HL-60 (cell line): ENCODE data around the gene COL13A1.

Experiments used
- DNase-seq, 2 experiments: peaks; one replicate each; pipeline ENCODE4 v3.0.0-alpha.2; 2010 to 2020; ENCODE audit warnings: low read depth in 1 of 2, low spot score in 1 of 2
- H3K27ac ChIP-seq: fragments of 250-450 bp; sonication (Bioruptor Pico); replicated peaks from 2 replicates; pipeline ENCODE4 v1.5.1; 2020; ENCODE audit warnings: mild to moderate bottlenecking, moderate library complexity
- H3K27me3 ChIP-seq: fragments of 250-450 bp; sonication (Bioruptor Pico); 2 replicates; pipeline ENCODE4 v1.5.1; 2021; ENCODE audit warnings: mild to moderate bottlenecking, moderate library complexity; ENCODE audit not compliant: insufficient read depth, poor library complexity, severe bottlenecking
- H3K4me3 ChIP-seq: replicated peaks from 2 replicates; pipeline ENCODE4 v1.5.1; 2011; ENCODE audit warnings: mild to moderate bottlenecking, control low read depth, low read length; ENCODE audit not compliant: insufficient read depth
- GABPA ChIP-seq: IDR thresholded peaks from 2 replicates; pipeline ENCODE4 v1.6.1; 2012; ENCODE audit warnings: low read depth
- POLR2AphosphoS5 ChIP-seq: IDR thresholded peaks from 2 replicates; pipeline ENCODE4 v1.6.1; 2012; ENCODE audit warnings: low read depth
- SPI1 ChIP-seq: IDR thresholded peaks from 2 replicates; pipeline ENCODE4 v1.6.1; 2012; ENCODE audit warnings: low read depth, mild to moderate bottlenecking, borderline replicate concordance
- TF ChIP-seq, protein P1 (sequence below): IDR thresholded peaks from 2 replicates; pipeline ENCODE4 v1.6.1; 2012; ENCODE audit warnings: low read depth; ENCODE audit not compliant: insufficient replicate concordance
- TF ChIP-seq, protein P2 (sequence below): IDR thresholded peaks from one replicate; pipeline ENCODE4 v1.5.1; 2011; ENCODE audit warnings: low read length, control low read depth, inconsistent platforms; ENCODE audit not compliant: insufficient read depth

COL13A1 gene

DNA sequence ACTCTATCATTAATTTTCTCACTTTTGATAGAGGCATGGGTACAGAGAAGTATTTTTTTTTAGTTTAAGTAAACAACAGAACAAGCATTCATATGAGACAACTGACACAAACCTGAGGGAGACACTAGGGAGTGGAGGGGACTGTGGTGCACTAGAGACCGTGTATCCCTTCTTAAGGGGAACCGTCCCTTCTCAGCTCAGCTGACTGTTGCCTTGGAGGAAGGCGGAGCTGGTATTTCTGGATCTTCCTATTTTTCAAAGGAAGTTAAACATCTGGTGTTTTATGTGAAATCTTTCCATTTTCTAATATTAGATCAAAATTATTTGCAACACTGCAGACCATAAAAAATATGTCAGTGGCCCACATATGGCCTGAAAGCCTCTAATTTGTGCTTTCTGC, 137.4 kb downstream of the COL13A1 start:
- DNase-seq = no peak
- Histone ChIP-seq H3K27ac (no peak overlapping the region), H3K27me3 (no peaks in the 10 kb centered on the region), H3K4me3 (no peak overlapping the region)
- no peak for TF ChIP-seq POLR2AphosphoS5
- TF ChIP-seq, protein P1, sequence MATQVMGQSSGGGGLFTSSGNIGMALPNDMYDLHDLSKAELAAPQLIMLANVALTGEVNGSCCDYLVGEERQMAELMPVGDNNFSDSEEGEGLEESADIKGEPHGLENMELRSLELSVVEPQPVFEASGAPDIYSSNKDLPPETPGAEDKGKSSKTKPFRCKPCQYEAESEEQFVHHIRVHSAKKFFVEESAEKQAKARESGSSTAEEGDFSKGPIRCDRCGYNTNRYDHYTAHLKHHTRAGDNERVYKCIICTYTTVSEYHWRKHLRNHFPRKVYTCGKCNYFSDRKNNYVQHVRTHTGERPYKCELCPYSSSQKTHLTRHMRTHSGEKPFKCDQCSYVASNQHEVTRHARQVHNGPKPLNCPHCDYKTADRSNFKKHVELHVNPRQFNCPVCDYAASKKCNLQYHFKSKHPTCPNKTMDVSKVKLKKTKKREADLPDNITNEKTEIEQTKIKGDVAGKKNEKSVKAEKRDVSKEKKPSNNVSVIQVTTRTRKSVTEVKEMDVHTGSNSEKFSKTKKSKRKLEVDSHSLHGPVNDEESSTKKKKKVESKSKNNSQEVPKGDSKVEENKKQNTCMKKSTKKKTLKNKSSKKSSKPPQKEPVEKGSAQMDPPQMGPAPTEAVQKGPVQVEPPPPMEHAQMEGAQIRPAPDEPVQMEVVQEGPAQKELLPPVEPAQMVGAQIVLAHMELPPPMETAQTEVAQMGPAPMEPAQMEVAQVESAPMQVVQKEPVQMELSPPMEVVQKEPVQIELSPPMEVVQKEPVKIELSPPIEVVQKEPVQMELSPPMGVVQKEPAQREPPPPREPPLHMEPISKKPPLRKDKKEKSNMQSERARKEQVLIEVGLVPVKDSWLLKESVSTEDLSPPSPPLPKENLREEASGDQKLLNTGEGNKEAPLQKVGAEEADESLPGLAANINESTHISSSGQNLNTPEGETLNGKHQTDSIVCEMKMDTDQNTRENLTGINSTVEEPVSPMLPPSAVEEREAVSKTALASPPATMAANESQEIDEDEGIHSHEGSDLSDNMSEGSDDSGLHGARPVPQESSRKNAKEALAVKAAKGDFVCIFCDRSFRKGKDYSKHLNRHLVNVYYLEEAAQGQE = no peak
- TF ChIP-seq SPI1 = no peak
- TF ChIP-seq, protein P2, sequence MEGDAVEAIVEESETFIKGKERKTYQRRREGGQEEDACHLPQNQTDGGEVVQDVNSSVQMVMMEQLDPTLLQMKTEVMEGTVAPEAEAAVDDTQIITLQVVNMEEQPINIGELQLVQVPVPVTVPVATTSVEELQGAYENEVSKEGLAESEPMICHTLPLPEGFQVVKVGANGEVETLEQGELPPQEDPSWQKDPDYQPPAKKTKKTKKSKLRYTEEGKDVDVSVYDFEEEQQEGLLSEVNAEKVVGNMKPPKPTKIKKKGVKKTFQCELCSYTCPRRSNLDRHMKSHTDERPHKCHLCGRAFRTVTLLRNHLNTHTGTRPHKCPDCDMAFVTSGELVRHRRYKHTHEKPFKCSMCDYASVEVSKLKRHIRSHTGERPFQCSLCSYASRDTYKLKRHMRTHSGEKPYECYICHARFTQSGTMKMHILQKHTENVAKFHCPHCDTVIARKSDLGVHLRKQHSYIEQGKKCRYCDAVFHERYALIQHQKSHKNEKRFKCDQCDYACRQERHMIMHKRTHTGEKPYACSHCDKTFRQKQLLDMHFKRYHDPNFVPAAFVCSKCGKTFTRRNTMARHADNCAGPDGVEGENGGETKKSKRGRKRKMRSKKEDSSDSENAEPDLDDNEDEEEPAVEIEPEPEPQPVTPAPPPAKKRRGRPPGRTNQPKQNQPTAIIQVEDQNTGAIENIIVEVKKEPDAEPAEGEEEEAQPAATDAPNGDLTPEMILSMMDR = no peak
- no peak for TF ChIP-seq GABPA

DNA sequence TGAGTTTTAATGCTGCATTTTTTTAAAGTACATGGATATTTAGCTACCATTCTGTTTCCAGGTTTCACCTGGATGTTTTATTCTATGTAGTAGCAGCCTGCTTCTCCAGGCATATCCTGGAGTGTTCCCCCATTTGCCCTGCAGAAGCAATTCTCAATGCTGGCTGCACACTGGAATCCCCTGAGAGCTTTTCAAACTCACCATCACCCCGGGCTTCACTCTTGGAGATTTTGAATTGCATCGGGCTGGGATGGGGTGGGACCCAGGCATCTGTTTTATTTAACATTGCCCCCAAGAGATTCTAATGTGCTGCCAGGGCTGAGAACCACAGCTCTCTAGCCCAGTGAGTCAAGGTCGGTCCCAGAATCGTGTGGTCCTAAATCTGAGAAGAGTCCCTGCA, 137.8 kb downstream of the COL13A1 start:
- DNase-seq = no peak
- Histone ChIP-seq H3K27ac (no peak overlapping the region), H3K27me3 (no peaks in the 10 kb centered on the region), H3K4me3 (no peak overlapping the region)
- TF ChIP-seq, protein P1 = no peak
- TF ChIP-seq, protein P2 = no peak
- TF ChIP-seq POLR2AphosphoS5 (no peak), GABPA (no peak), SPI1 (no peak)

GRCh38 chr10:69941730-69942129, 140.0 kb downstream of the COL13A1 start:
- Histone ChIP-seq H3K27ac (no peak overlapping the region), H3K4me3 (no peak overlapping the region), H3K27me3 (no peaks in the 10 kb centered on the region)
- no peak for DNase-seq
- TF ChIP-seq, protein P2 = no peak
- no peak for TF ChIP-seq POLR2AphosphoS5
- TF ChIP-seq GABPA = no peak
- TF ChIP-seq SPI1 = no peak
- TF ChIP-seq, protein P1 = no peak
